DMS114 treated with DMSO at 0.1 percent for 48 hours (cell line): ENCODE data around the gene GRIK1.

Source experiments
- DNase-seq: peaks from one replicate; lab custom pipeline; 2025; ENCODE audit not compliant: unreplicated experiment; lab: John Stamatoyannopoulos, UW

The GRIK1 gene

GRCh38 chr21:29914326-29914725 lies 25.5 kb downstream of the GRIK1 start:
- no peak for DNase-seq

DNA sequence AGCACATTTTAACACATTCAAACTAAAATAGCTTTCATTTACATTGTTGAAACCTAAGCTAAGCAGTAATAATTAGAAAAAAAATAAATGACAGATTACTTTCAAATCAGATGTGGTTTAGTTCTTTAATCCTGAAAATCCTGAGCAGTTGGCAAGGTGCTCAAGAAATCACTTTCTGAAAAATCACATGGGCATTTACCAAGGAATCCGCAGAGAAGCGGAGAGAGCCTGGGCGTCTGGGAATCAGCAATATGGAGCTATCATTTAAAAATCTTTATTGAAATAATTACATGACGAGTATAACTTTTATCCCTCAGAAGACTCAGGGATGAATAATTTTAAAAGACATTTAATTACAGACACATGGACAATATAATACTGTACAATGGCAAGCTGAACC lies 30.2 kb downstream of the GRIK1 start:
- DNase-seq = no peak

- DNase-seq = no peak
Measured at GRCh38 chr21:29904359-29905282, 35.2 kb downstream of the GRIK1 start.

GRCh38 chr21:29896884-29897283 lies 42.9 kb downstream of the GRIK1 start:
- DNase-seq = no peak

GRCh38 chr21:29893687-29894086 lies 46.1 kb downstream of the GRIK1 start:
- DNase-seq = no peak

DNA sequence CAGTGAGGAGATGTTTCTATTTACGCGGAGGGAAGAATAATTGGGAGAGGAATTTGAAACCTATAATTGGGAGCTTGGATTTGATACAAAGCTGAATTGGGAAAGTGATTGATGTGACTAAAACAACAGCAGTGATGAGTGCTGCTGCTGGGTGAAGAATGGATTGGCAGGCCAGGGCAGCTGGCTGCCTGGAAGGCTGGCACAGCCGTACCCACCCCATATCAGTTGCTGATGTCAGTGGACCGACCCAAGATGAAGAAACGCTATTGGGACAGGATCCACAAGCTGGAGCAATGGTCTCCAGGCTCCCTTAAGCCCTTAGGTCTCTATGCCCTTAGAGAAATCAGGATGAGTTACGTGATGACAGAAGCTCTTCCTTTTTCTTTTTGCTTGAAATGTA lies 47.4 kb downstream of the GRIK1 start:
- no peak for DNase-seq

DNA sequence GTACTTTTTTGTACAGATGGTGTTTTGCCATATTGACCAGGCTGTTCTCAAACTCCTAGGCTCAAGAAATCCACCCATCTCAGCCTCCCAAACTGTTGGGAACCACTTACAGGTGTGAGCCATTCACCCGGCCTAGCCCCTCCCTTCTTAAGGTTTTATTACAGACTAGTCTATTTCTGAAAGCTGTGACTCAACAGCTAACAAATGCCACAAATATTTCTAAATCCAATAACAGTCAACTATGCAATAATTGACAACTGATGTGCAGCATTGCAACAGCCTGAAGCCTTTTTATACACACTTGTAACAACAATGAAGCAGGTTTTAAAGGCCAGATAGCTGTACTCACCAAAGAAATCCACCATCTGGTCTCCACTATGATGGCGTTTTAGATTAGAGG lies 51.4 kb downstream of the GRIK1 start:
- DNase-seq = no peak

DNA sequence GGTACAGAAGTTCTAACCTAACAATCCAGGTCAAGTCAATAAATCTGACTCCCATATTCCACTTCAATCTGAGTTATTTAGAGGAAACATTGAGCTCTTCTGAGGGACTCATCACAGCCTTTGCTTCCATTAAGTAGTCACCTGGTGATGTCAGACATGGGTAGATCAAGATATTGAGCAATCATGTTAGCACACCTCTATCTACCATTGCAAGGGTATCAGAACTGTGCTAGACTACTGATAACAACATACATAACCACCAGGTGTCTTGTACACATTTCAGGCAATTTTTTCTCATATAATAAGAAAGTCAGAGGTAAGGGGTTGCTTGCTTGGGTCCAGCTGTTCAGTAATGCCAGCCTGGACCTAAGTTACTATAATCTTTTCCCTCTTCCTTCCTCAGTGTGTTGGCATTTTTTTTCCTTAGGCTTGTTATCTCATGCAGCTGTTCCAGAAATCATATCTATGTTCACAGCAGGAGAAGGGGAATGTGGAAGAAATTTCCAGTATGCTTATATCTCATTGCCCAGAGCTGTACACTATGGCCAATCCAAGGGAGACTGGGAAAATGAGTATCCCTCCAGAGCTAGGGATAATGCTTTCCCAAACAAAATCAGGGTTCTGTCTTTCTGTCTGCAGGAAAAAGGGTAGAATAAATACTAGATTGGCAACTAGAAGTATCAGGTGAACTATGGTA lies 52.3 kb downstream of the GRIK1 start:
- no peak for DNase-seq

DNA sequence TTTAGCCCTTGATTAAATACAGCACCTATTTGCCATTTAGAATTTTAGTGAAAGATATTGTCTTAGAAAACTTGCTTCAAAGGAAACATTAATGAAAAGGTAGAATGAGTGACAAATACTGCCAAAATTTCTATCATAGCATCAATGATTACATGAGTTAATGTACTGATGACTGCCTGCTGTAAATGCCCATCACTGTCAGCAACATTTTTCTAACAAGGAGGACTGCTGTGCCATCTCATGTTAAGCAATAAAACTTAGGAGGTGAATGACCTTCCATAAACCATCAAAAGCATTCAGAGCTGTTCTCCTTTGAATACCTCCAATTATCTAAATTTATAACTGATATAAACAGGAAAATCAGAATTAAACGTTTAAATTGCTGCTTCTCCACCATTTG lies 54.3 kb downstream of the GRIK1 start:
- DNase-seq = no peak

- no peak for DNase-seq
Measured at GRCh38 chr21:29875873-29876272, 63.9 kb downstream of the GRIK1 start.

- DNase-seq = no peak
Measured at GRCh38 chr21:29875036-29875716, 64.6 kb downstream of the GRIK1 start.

- DNase-seq = no peak
Measured at GRCh38 chr21:29873908-29874307, 65.9 kb downstream of the GRIK1 start.

- DNase-seq = no peak
Measured at GRCh38 chr21:29870814-29871213, 69.0 kb downstream of the GRIK1 start.

GRCh38 chr21:29867796-29868195 lies 72.0 kb downstream of the GRIK1 start:
- DNase-seq = no peak

DNA sequence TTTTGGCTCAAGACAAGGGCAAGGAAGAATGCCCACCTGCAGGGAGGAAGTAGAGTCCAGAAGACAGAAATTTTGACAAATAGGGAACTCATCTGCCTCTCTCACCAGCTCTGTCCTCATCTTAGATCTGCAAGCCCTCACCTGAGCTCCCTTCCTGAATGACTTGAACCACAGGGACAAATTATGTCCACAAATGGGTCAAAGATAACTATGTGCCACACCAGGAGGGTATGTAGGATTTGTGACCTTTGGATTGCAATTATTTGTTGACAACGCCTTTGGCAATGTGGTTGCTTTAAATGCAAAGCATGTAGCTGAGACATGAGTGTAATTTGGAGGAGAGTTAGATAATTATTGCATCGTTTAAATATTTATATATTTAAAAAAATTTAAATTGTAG lies 79.5 kb downstream of the GRIK1 start:
- DNase-seq = no peak

GRCh38 chr21:29857150-29857549 lies 82.6 kb downstream of the GRIK1 start:
- no peak for DNase-seq

DNA sequence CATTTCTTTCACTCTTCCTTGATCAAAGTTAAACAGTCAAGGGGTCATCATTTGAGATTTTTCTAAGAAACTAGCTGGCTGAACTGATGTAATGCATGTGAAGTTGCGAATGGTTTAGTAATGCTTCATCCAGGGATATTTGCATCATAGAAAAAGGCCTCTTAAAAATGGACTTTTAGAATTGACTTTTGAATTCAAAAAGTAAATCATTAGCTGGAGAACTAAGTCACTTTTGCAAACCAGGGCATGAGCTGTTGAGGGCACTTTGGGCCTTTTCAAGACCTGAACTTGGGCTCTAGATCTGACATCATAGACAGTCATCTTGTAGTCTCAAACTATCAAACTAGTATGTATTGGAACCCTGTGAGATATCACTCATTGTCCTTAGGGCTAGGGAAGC lies 85.0 kb downstream of the GRIK1 start:
- no peak for DNase-seq

DNA sequence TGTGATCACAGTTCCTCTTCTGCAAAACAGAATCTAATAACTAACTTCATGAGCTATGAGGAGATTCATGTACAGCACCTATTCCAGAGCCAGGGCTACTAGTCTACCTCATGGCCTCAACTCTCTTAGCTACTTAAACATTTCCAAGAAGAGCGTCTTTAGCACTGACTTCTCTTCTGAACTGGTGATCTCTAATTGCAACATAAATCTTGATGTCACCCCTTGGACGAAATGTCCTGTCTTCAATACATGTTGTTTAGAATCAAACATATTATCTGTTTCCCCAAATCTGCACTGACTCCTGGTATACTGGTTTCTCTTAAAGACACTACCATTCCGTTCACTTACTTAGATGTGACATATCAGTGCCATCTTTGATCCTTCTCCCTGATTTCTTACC lies 88.2 kb downstream of the GRIK1 start:
- no peak for DNase-seq

GRCh38 chr21:29849735-29850176 lies 90.0 kb downstream of the GRIK1 start:
- peak; percentile 38 for DNase-seq

DNA sequence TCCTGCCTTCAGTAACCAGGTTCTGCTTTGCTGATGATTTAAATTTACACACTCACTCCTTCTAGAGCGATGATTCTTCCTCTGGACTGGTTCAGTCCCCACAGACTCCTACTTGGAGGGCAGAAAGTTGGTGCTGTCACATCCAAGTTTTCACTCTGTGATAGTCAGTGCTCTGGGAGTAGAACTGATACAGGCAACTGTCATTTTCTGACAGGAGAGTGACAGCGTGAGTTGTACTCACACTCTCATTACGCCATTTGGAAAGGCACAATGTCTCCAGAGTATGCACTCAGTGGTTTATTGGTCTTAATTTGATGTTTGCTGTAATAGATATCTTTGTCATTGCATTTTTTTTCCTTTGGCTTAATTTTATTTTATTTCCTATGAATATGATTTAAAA lies 96.0 kb downstream of the GRIK1 start:
- no peak for DNase-seq

DNA sequence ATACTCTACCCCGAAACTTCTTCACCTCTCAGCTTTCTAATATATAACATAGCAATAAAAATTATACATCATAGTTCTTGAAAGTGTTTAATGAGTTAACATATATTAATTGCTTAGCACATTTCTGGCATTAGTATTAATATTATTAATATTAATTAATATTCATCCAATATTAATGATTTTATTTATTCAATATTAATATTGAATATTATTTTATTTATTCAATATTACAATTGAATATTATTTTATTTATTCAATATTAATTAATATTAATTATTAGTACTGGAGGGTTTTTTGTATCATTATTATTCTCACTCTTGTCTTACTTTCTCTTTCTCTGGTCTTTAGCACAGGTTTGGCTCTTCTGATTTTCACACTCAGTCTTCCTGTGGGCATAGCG lies 105.2 kb downstream of the GRIK1 start:
- no peak for DNase-seq

DNA sequence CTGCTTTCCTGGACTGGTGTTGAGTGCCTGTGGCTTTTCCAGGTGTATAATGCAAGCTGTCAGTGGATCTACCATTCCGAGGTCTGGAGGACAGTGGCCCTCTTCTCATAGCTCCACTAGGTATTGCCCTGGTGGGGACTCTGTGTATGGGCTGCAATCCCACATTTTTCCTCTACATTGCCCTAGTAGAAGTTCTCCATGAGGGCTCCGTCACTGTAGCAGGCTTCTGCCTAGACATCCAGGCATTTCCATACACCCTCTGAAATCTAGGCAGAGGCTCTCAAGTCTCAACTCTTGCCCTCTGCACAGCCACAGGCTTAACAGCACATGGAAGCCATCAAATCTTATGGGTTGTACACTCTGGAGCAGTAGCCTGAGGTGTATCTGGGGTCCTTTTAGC lies 107.6 kb downstream of the GRIK1 start:
- DNase-seq = no peak
